Endodermal cell (in vitro differentiated cells): ENCODE data around the gene MOB2. TPM values are rescaled to one million over a fixed set of nuclear protein-coding genes. Genes with fewer than 3 reads are reported as not detected.

Source experiments
- DNase-seq: peaks from one replicate; pipeline ENCODE4 v3.0.0-alpha.2; 2017
- H3K27ac ChIP-seq: 2 replicates; pipeline ENCODE4 v1.5.1; 2013; ENCODE audit warnings: mild to moderate bottlenecking, low read depth, low read length, moderate library complexity
- H3K27me3 ChIP-seq: 2 replicates; pipeline ENCODE4 v1.6.1; 2013; ENCODE audit warnings: mild to moderate bottlenecking, low read length, moderate library complexity; ENCODE audit not compliant: insufficient read depth, control insufficient read depth, poor library complexity, severe bottlenecking
- H3K36me3 ChIP-seq: 2 replicates; pipeline ENCODE4 v1.7.0; 2013; ENCODE audit warnings: mild to moderate bottlenecking, low read length, moderate library complexity; ENCODE audit not compliant: control insufficient read depth, insufficient read depth
- H3K4me1 ChIP-seq: one replicate; pipeline ENCODE4 v1.7.0; 2013; ENCODE audit warnings: low read length; ENCODE audit not compliant: control insufficient read depth, insufficient read depth
- H3K4me3 ChIP-seq: 2 replicates; pipeline ENCODE4 v1.5.1; 2013; ENCODE audit warnings: mild to moderate bottlenecking, low read length, moderate library complexity
- H3K9ac ChIP-seq: 2 replicates; pipeline ENCODE4 v1.6.1; 2013; ENCODE audit warnings: mild to moderate bottlenecking, low read length, moderate library complexity; ENCODE audit not compliant: poor library complexity, severe bottlenecking; ENCODE audit errors: extremely low read depth
- H3K9me3 ChIP-seq: 2 replicates; pipeline ENCODE4 v1.6.1; 2013; ENCODE audit warnings: mild to moderate bottlenecking, low read length, moderate library complexity; ENCODE audit not compliant: control insufficient read depth
- H3K27ac Mint-ChIP-seq: 2 replicates; pipeline ENCODE4 v1.8.0; 2020; ENCODE audit warnings: mixed read lengths
- H3K27me3 Mint-ChIP-seq: 2 replicates; pipeline ENCODE4 v1.8.0; 2021; ENCODE audit warnings: mild to moderate bottlenecking, mixed read lengths; ENCODE audit not compliant: insufficient read depth
- H3K36me3 Mint-ChIP-seq: 2 replicates; pipeline ENCODE4 v1.8.0; 2020; ENCODE audit warnings: low read depth, mixed read lengths
- H3K4me1 Mint-ChIP-seq: 2 replicates; pipeline ENCODE4 v1.8.0; 2020; ENCODE audit warnings: mixed read lengths
- H3K4me3 Mint-ChIP-seq: 2 replicates; pipeline ENCODE4 v1.8.0; 2020; ENCODE audit warnings: mild to moderate bottlenecking, moderate library complexity, mixed read lengths
- H3K9me3 Mint-ChIP-seq: 2 replicates; pipeline ENCODE4 v1.8.0; 2020; ENCODE audit warnings: mild to moderate bottlenecking, mixed read lengths
- WGBS, 2 experiments: methylation state at CpG; one replicate each; pipeline versions ENCODE4 v1.1.5 to v1.1.7; 2013; ENCODE audit warnings: missing lambda C conversion rate in 2 of 2, mixed read lengths in 1 of 2; ENCODE audit not compliant: insufficient coverage in 1 of 2, insufficient read length in 1 of 2; 5-methylcytosine and 5-hydroxymethylcytosine counted together
- total RNA-seq, 2 donors: library from RNA; stranded (reverse); fragmentation: NEBNext Ultra II Directional in 1 of 2; extraction: Animal tissue kit (Norgen Biotek cat#: 25700) in 1 of 2; gene quantifications; 2 replicates in 1 of 2; 3 replicates in 1 of 2; pipeline ENCODE4 v1.2.1, GENCODE V29; 2021
- TF ChIP-seq, protein P1 (sequence below): fragments of 200-600 bp; sonication (generic); conservative IDR thresholded peaks from 2 replicates; pipeline ENCODE4 v1.5.0; 2021; ENCODE audit warnings: antibody characterized with exemption, mild to moderate bottlenecking

Gene MOB2
- total RNA-seq, 2 donors from 2014 or later = 23.9 to 25.4 TPM

DNA sequence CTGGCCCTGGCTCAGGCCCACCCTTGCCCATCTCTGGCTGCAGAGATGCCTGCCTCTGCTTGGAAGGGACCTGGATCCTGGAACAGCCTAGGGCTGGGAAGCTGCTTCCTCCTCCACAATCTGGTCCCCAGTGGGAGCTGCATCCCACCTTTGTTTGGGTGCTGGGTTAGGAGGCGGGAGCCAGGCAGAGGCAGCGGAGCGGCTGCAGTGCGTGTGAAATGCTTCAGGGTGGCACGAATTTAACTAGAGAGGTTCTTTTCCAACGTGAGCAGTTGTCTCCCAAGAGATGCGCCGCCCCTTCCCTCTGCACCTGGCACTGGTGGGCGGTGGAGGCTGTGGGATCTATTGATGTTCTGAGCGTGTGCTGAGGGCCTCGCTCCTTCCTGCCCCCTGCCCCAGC is 65.3 kb downstream of the MOB2 start:
- no peaks in the 10 kb centered on the region for H3K36me3 ChIP-seq
- H3K9me3 Mint-ChIP-seq = peaks cover 36% of the 10 kb centered on the region
- H3K4me3 Mint-ChIP-seq = no peak overlapping the region
- H3K9me3 ChIP-seq = peaks cover 30% of the 10 kb centered on the region
- no peak for DNase-seq
- H3K9ac ChIP-seq = no peak overlapping the region
- H3K4me3 ChIP-seq = no peak overlapping the region
- no peaks in the 10 kb centered on the region for H3K4me1 Mint-ChIP-seq
- H3K27ac Mint-ChIP-seq = no peak overlapping the region
- TF ChIP-seq, protein P1, sequence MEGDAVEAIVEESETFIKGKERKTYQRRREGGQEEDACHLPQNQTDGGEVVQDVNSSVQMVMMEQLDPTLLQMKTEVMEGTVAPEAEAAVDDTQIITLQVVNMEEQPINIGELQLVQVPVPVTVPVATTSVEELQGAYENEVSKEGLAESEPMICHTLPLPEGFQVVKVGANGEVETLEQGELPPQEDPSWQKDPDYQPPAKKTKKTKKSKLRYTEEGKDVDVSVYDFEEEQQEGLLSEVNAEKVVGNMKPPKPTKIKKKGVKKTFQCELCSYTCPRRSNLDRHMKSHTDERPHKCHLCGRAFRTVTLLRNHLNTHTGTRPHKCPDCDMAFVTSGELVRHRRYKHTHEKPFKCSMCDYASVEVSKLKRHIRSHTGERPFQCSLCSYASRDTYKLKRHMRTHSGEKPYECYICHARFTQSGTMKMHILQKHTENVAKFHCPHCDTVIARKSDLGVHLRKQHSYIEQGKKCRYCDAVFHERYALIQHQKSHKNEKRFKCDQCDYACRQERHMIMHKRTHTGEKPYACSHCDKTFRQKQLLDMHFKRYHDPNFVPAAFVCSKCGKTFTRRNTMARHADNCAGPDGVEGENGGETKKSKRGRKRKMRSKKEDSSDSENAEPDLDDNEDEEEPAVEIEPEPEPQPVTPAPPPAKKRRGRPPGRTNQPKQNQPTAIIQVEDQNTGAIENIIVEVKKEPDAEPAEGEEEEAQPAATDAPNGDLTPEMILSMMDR = no peak
- H3K27me3 Mint-ChIP-seq = no peaks in the 10 kb centered on the region
- no peak overlapping the region for H3K27ac ChIP-seq
- 91% methylated on average over 7 to 11 of the region's 11 CpGs for WGBS, 2 experiments
- H3K36me3 Mint-ChIP-seq = peaks cover 5% of the 10 kb centered on the region
- H3K4me1 ChIP-seq = no peaks in the 10 kb centered on the region
- no peaks in the 10 kb centered on the region for H3K27me3 ChIP-seq

DNA sequence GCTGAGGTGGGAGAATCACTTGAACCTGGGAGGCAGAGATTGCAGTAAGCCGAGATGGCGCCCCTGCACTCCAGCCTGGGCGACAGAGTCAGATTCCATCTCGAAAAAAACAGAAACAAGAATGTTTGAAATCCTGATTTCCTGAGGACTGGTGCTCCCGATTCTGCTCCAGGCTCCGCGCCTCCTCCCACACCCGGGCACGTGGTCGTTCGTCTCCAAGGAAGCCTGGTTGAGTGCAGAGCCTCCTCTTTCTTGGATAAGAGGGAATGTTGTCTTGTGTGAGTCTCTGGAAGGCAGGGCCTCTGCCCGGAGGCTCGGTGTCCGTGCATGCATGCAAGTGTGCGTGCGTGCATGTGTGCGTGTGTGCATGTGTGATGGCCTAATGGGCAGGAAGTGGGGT is 66.8 kb downstream of the MOB2 start:
- no peak overlapping the region for H3K27ac ChIP-seq
- Mint-ChIP-seq H3K4me1 (no peaks in the 10 kb centered on the region), H3K4me3 (no peak overlapping the region), H3K36me3 (peaks cover 7% of the 10 kb centered on the region), H3K9me3 (peaks cover 50% of the 10 kb centered on the region), H3K27me3 (no peaks in the 10 kb centered on the region), H3K27ac (no peak overlapping the region)
- peaks cover 42% of the 10 kb centered on the region for H3K9me3 ChIP-seq
- no peak overlapping the region for H3K4me3 ChIP-seq
- WGBS, 2 experiments = 96% methylated on average over 8 to 17 of the region's 17 CpGs
- H3K36me3 ChIP-seq = no peaks in the 10 kb centered on the region
- no peak overlapping the region for H3K9ac ChIP-seq
- DNase-seq = no peak
- no peaks in the 10 kb centered on the region for H3K27me3 ChIP-seq
- H3K4me1 ChIP-seq = no peaks in the 10 kb centered on the region
- TF ChIP-seq, protein P1 = no peak

Other genes with a start within 250 kb of the MOB2 start
- gene TOLLIP, start 177.1 kb downstream of the MOB2 start, total RNA-seq = 10 to 100 TPM; 34.3 to 37.4 TPM
- gene BRSK2, start 96.8 kb downstream of the MOB2 start, total RNA-seq = 10 to 100 TPM in 1 of 2 donors, 1 to 10 TPM in 1; 9.4 to 10.3 TPM
- 1 to 10 TPM; 4.7 to 7.0 TPM for gene DUSP8, start 85.5 kb upstream of the MOB2 start, total RNA-seq
- gene KRTAP5-1, start 98.5 kb upstream of the MOB2 start, total RNA-seq = not detected
- not detected for gene KRTAP5-2, start 111.5 kb upstream of the MOB2 start, total RNA-seq
- not detected for gene KRTAP5-3, start 121.7 kb upstream of the MOB2 start, total RNA-seq
- not detected for gene KRTAP5-4, start 135.4 kb upstream of the MOB2 start, total RNA-seq
- not detected for gene KRTAP5-5, start 143.0 kb upstream of the MOB2 start, total RNA-seq
- not detected for gene KRTAP5-6, start 210.4 kb upstream of the MOB2 start, total RNA-seq